ENCODE results near the gene CAMK1D. TPM values are rescaled to one million over a fixed set of nuclear protein-coding genes. Genes with fewer than 3 reads are reported as not detected.

Gene CAMK1D
- total and polyA plus RNA-seq, 10 of the 15 experiments (the other 5 are each of a cell fraction or from before 2014, with no cell fraction given): 2.1 to 35.5 (median 14.7) TPM

GRCh38 chr10:12659706-12660105 lies 310.4 kb downstream of the CAMK1D start:
- intact Hi-C loops (cut with micrococcal nuclease; ENCODE audit: unreplicated experiment): loop anchor here (5.0 to 10.0 kb wide), 2 partner anchors 175 to 307 kb away; no protein-coding TSS in a partner anchor
- no peak for FAIRE-seq

More at GRCh38 chr10:12659706-12660105, 310.4 kb downstream of the CAMK1D start:
- ChIA-PET RAD21 (ENCODE audit: unreplicated experiment) (no interaction called here), SMC1A (ENCODE audit: uncharacterized antibody, unreplicated experiment) (no interaction called here), POLR2A (interaction anchor here (0.6 kb wide), 1 partner anchor 512 kb away, joined by 4 read pairs; no protein-coding TSS in a partner anchor), CTCF (no interaction called here)
- no peak overlapping the region for H3K9ac ChIP-seq (ENCODE audit: control insufficient read depth, insufficient read depth, low read length)
- H3K4me3 ChIP-seq: no peak overlapping the region
- no TSS peak for BruUV-seq (replicated peaks)
- H3K79me2 ChIP-seq (ENCODE audit: control insufficient read depth, insufficient read depth, low read length): no peaks in the 10 kb centered on the region
- H3K9me3 ChIP-seq (replicated peaks; ENCODE audit: control insufficient read depth, insufficient read depth, low read length): peaks cover 4% of the 10 kb centered on the region; the same call in 1 of the 3 replicates
- no peaks in the 10 kb centered on the region for H3K27me3 ChIP-seq (replicated peaks in 1 of 2; ENCODE audit: control insufficient read depth in 2 of 2, insufficient read depth in 2 of 2, low read length in 1 of 2)
- in situ Hi-C loops (cut with MboI): loop anchor here (5.0 kb wide), 1 partner anchor 397 kb away; no protein-coding TSS in a partner anchor
- ATAC-seq (no peak), DNase-seq (ENCODE audit: low read depth, low spot score) (no peak)
- peaks cover 5% of the 10 kb centered on the region for H3K4me1 ChIP-seq (ENCODE audit: control insufficient read depth, insufficient read depth, low read length)
- no peaks in the 10 kb centered on the region for H4K20me1 ChIP-seq (ENCODE audit: control insufficient read depth, insufficient read depth)
- 94% methylated on average over 11 of the region's 11 CpGs for WGBS (ENCODE audit: insufficient coverage, insufficient replicate concordance, low lambda C conversion rate, missing lambda C conversion rate)
- peaks cover 0 to 1% of the 10 kb centered on the region in 2 experiments; a peak in 1 of 4 replicates for H3K36me3 ChIP-seq (ENCODE audit: control insufficient read depth in 2 of 2, insufficient read depth in 2 of 2, low read length in 1 of 2)
- H3K27ac ChIP-seq (ENCODE audit: control insufficient read depth, insufficient read depth): no peak overlapping the region
- H2AFZ ChIP-seq (ENCODE audit: control insufficient read depth, low read depth, low read length): no peak overlapping the region
- no peak for TF ChIP-seq E2F8 (IDR thresholded peaks at IDR 0.05; ENCODE audit: low read depth, partially characterized antibody)
- TF ChIP-seq IKZF2 (IDR thresholded peaks at IDR 0.05): no peak
- TF ChIP-seq MEF2B (IDR thresholded peaks at IDR 0.05; ENCODE audit: partially characterized antibody, poor library complexity, severe bottlenecking): no peak
- no peak for TF ChIP-seq USF1 (IDR thresholded peaks at IDR 0.05; ENCODE audit: borderline replicate concordance, extremely low read length, insufficient read depth, low read depth, low read length)
- no peak for TF ChIP-seq NFYA (IDR thresholded peaks at IDR 0.05; ENCODE audit: borderline replicate concordance, low read depth, low read length)
- TF ChIP-seq SUPT20H (IDR thresholded peaks at IDR 0.05; ENCODE audit: borderline replicate concordance, control insufficient read depth, low read depth, low read length): no peak
- TF ChIP-seq ZSCAN29 (IDR thresholded peaks at IDR 0.05): no peak
- no peak for TF ChIP-seq ZNF274 (IDR thresholded peaks at IDR 0.05; ENCODE audit: insufficient read depth, insufficient read length)
- no peak for TF ChIP-seq EP300 (IDR thresholded peaks at IDR 0.05; ENCODE audit: borderline replicate concordance in 1 of 2, control insufficient read depth in 1 of 2, low read depth in 2 of 2, low read length in 2 of 2)
- no peak for TF ChIP-seq RCOR1 (conservative IDR thresholded peaks at IDR 0.05; ENCODE audit: low read depth, low read length)
- TF ChIP-seq SMAD5 (IDR thresholded peaks at IDR 0.05; ENCODE audit: low read depth): no peak
- no peak for TF ChIP-seq PAX5 (IDR thresholded peaks at IDR 0.05; ENCODE audit: borderline replicate concordance, low read depth, low read length)
- no peak for TF ChIP-seq TCF12 (IDR thresholded peaks at IDR 0.05; ENCODE audit: low read depth, low read length)
- TF ChIP-seq ATF7 (IDR thresholded peaks at IDR 0.05; ENCODE audit: low read depth): no peak
- no peak for TF ChIP-seq FOXK2 (IDR thresholded peaks at IDR 0.05)
- TF ChIP-seq ATF2 (IDR thresholded peaks at IDR 0.05; ENCODE audit: low read length): no peak
- no peak overlapping the region for H3K4me2 ChIP-seq (ENCODE audit: control insufficient read depth, insufficient read depth)

Data from GM12878 (cell line).